ENCODE data around the gene TXNDC11.

The TXNDC11 gene

GRCh38 chr16:11689031-11689840 is 53.4 kb downstream of the TXNDC11 start:
- DNase-seq (ENCODE audit: low read depth in 3 of 3): no peak

- DNase-seq (ENCODE audit: low read depth in 3 of 3): no peak
Observed at GRCh38 chr16:11688520-11688886, 54.2 kb downstream of the TXNDC11 start.

- no peak for DNase-seq (ENCODE audit: low read depth in 3 of 3)
Observed at GRCh38 chr16:11687601-11688519, 54.8 kb downstream of the TXNDC11 start.

DNA sequence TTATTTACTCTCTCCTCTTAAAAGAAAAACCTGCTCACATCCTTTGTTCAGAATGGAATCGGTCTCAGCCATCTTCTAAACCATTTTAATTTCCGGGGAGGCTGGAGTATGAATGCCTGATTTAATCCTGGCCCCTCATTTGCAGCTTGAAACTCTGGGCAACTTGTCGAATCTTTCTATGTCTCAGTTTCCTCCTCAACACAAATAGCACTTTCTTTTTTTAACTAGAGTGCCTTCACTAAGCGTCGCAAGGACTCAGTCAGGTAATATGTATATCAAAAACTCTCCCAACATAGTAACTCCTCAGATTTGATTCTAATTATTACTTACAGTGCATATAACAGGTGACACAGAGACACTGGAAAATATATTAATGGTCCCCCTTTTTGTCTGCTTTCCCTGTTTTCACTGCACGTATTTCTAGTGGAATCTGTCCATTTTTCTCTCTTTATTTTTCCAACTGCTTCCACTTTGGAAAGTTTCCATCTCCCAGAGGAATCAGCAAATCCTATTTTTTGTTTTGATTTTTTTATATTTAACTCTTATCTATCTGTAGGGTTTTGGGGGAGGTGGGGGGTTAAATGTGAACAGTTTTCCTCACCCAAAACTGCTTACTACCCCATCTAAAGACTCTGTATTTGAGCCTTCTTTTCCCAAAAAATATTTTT is 55.8 kb downstream of the TXNDC11 start:
- DNase-seq (ENCODE audit: low read depth in 3 of 3): no peak

GRCh38 chr16:11685844-11686618 is 56.6 kb downstream of the TXNDC11 start:
- DNase-seq (ENCODE audit: low read depth in 3 of 3): no peak

GRCh38 chr16:11684231-11685025 is 58.2 kb downstream of the TXNDC11 start:
- no peak for DNase-seq (ENCODE audit: low read depth in 3 of 3)

- DNase-seq (ENCODE audit: low read depth in 3 of 3): no peak
Observed at GRCh38 chr16:11683145-11683544, 59.5 kb downstream of the TXNDC11 start.

DNA sequence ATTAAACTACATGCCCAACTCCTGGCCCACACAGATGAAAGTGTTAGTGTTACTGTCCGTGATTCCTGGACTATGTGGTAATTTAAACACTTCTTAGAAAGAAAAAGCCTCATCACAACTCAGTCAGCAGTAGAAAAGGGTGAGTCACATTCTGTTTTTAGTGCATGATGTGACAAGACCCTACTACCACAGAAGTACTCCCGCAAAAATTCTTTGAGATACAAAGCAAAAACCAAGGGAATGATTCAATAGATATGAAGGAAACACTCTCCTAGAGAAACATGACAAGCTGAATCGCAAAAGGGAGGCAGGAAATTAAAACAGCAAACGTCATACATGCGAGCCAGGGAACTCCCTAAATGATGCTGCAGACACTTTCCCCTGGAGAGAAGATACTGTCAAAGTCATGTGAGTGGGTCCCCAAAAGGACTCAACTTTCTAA is 60.0 kb downstream of the TXNDC11 start:
- DNase-seq (ENCODE audit: low read depth in 3 of 3): no peak

DNA sequence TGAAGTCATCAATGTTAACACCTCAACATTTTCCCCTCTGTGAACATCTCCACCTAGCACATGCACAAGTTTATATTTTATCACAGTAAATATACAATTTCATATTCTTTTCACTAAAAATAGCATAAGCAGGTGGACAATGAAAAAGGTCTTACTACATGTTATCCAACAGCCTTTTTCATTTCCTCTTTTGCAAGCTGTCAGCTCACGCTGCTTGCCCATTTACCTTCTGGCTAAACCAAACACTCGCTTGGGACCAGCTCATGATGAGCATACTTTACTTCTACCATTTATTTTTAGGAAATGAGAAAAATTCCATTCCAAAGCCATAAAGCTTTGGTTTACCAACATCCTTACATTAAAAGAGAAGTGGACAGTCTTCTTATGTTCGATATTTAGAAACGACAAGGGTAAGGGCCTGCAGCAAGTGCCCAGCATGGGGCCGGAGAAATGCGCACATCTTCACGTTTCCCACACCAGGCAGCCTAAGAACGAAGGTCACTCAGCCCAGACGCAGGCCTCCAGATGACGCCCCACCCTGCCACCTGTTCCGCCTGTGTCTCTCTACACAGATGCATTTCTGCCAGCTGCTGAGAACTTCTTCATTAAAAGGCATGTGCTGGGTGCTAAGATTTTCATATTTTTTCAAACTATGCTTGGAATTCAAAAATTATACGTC is 60.5 kb downstream of the TXNDC11 start:
- no peak for DNase-seq (ENCODE audit: low read depth in 3 of 3)

GRCh38 chr16:11681556-11681955 is 61.1 kb downstream of the TXNDC11 start:
- no peak for DNase-seq (ENCODE audit: low read depth in 3 of 3)

GRCh38 chr16:11679941-11680911 is 62.4 kb downstream of the TXNDC11 start:
- no peak for DNase-seq (ENCODE audit: low read depth in 3 of 3)

GRCh38 chr16:11679250-11679649 is 63.4 kb downstream of the TXNDC11 start:
- no peak for DNase-seq (ENCODE audit: low read depth in 3 of 3)

DNA sequence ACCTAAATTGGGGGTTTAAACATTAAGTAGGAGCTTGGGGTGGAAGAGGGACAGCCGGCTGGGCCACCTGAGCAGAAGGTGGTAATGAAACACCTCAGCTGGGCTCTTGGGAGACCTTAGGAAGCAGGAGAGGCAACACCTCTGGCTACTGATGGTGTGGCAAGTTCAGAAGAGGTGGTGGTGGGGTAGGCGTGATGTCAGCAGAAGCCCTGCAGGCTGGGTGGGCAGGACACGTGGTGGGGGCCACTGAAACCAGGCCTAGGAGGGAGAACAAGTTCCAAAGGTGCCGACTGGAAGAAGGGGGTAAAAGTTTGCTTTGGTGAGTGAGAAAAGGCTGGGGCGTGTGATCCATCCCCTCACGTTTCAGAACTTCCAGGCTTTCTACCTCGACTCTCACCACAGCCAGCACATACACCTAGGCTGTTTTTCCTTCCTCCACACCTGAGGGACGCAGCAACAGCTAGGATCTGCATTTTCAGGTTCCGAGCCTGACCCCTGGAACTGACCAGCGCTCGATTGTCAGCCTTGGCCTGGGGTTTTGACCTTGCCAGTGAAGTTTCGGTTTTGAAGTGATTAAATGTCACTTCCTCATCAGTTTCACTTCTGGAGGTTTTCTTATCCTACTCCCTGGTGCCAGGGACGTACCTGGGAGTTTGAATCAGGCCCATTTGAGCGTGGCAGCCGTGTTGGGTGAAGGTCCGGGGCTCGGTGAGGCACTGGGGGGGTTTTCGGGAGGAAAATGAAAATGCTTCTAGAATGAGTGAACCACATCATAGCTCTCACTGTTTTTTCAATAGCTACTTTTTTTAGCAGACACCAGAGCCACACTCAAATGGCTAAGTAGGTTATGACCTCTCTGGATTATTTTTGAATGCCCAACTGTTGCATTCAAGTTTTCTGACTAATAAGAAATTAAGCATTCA is 64.4 kb downstream of the TXNDC11 start:
- no peak for DNase-seq (ENCODE audit: low read depth in 3 of 3)

- DNase-seq (ENCODE audit: low read depth in 3 of 3): no peak
Observed at GRCh38 chr16:11677451-11677951, 65.2 kb downstream of the TXNDC11 start.

DNA sequence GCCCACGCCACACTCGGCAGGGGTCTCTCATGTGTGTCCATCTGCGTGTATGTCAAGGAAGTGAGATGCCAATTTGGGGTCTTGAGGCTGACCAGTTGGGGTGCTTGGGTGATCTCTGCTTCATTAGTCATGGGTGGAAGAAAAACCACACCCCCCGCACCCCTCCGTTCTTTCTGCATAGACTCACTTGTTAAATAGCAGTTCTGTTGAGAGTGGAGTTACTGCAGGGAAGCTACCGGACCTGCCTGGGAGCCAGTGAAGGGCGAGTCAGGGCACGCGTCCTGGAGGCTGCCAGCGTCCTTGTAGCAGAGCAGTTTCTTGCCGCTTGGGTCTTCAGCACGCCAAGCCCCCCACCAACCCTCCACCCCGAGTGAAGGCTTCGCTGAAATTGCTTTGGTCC is 65.9 kb downstream of the TXNDC11 start:
- no peak for DNase-seq (ENCODE audit: low read depth in 3 of 3)

DNA sequence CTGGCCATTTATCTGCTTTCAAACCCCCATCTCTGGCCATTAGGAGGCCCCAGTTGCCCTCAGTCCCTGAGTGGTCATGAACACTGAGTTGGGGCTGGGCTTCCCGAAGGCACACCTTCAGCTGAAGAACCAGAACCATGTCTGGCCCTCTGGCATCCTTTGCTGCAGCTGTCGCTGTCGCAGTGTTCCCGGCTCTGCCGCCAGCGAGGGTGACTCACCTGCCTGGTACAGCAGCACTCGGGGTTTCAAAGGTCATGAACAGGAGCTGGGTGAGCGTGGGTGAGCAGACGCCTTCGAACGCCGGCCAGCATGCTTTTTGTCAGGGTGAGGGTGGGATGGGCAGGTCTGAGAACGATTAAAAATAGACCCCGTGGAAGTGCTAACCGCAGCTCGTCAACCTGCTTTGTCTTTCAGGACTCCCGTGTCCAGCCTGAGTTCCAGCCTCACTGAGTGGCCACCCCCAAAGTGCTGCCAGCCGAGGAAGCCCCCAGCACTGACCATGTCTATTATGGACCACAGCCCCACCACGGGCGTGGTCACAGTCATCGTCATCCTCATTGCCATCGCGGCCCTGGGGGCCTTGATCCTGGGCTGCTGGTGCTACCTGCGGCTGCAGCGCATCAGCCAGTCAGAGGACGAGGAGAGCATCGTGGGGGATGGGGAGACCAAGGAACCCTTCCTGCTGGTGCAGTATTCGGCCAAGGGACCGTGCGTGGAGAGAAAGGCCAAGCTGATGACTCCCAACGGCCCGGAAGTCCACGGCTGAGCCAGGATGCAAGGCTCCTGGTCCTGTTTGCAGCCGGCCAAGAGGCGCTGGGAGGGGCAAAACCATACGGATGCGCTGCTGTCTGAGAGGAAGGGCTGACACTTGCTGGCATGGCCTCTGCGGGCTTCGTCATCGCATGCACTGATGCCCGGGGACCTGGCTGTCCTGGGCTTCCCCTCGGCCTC is 66.8 kb downstream of the TXNDC11 start:
- no peak for DNase-seq (ENCODE audit: low read depth in 3 of 3)
